ENCODE results near the gene HSF2BP. TPM values are rescaled to one million over a fixed set of nuclear protein-coding genes. Genes with fewer than 3 reads are reported as not detected.

The HSF2BP gene
- total RNA-seq, 1 donor from 2014 or later, result 0.12 TPM

GRCh38 chr21:43691801-43692200 lies 32.5 kb upstream of the HSF2BP start:
- no peak for DNase-seq (ENCODE audit: low read depth)
- H3K4me3 ChIP-seq (ENCODE audit: low read depth, low read length), result no peak overlapping the region
- no peak for TF ChIP-seq CTCF (conservative IDR thresholded peaks at IDR 0.05; ENCODE audit: low read depth, low read length)

- DNase-seq (ENCODE audit: low read depth), result no peak
- no peak for TF ChIP-seq CTCF (conservative IDR thresholded peaks at IDR 0.05; ENCODE audit: low read depth, low read length)
- H3K4me3 ChIP-seq (ENCODE audit: low read depth, low read length), result no peak overlapping the region
Measured at GRCh38 chr21:43691086-43691795, 32.0 kb upstream of the HSF2BP start.

DNA sequence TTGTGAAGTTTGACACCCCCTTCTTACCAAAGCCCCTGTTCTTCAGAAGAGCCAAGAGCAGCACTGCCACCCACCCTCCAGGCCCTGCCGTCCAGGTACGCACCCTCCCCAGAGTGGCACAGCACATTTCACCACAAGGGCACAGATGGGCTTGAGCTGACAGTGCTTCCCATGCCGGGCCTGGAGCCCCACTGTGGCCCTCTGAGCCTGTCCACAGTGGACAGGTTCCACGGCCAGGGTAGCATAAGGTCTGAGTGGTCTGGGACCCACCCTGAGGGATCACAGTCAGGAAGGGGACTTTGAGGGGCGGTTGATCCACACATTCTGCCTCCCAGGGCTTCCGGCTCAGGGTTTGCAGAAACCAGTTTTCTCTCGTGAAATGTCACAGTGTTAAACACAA lies 31.1 kb upstream of the HSF2BP start:
- H3K4me3 ChIP-seq (ENCODE audit: low read depth, low read length), result no peak overlapping the region
- DNase-seq (ENCODE audit: low read depth), result no peak
- no peak for TF ChIP-seq CTCF (conservative IDR thresholded peaks at IDR 0.05; ENCODE audit: low read depth, low read length)

GRCh38 chr21:43689556-43690337 lies 30.5 kb upstream of the HSF2BP start:
- TF ChIP-seq CTCF (conservative IDR thresholded peaks at IDR 0.05; ENCODE audit: low read depth, low read length), result no peak
- no peak for DNase-seq (ENCODE audit: low read depth)
- H3K4me3 ChIP-seq (ENCODE audit: low read depth, low read length), result no peak overlapping the region

- no peak overlapping the region for H3K4me3 ChIP-seq (ENCODE audit: low read depth, low read length)
- TF ChIP-seq CTCF (conservative IDR thresholded peaks at IDR 0.05; ENCODE audit: low read depth, low read length), result no peak
- no peak for DNase-seq (ENCODE audit: low read depth)
Measured at GRCh38 chr21:43688906-43689305, 29.6 kb upstream of the HSF2BP start.

- no peak overlapping the region for H3K4me3 ChIP-seq (ENCODE audit: low read depth, low read length)
- no peak for DNase-seq (ENCODE audit: low read depth)
- TF ChIP-seq CTCF (conservative IDR thresholded peaks at IDR 0.05; ENCODE audit: low read depth, low read length), result no peak
Measured at GRCh38 chr21:43687566-43688399, 28.5 kb upstream of the HSF2BP start.
